GM12801 (cell line): ENCODE measurements around the gene GSTO2.

Experiments
- TF ChIP-seq, protein P1 (sequence below): IDR thresholded peaks from one replicate; pipeline ENCODE4 v1.5.1; 2011; ENCODE audit warnings: control low read depth; ENCODE audit not compliant: insufficient read length; ENCODE audit errors: extremely low read depth

GSTO2 gene

DNA sequence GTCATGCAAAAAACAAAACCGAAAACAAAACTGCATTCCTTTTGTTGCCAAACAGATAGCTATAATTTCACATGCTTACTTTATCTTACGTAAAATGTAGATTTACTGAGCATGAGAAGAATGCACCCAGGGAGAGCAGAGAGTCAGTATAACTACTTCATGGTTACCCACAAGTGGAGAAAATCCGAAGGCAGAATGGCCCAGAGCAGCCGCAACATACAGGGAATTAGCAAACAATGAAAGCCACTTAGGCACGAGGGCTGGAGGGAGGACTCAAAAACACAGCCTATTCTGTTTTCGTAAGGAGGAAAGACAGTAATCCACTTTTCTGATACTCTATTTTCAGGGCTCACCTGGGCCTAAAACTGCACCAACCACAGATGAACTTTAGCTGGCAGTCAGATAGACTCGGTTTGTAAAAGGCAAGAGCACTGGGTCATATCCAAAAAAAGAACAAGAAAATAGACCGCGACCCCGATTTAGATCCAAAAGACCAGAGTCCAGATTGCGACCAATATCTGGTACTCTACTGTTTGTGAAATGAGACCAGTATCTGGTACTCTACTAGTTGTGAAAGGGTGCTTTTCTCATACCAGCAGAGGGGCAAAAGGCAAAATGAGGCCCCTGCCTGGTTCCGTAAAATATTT lies 68.0 kb downstream of the GSTO2 start:
- TF ChIP-seq, protein P1, sequence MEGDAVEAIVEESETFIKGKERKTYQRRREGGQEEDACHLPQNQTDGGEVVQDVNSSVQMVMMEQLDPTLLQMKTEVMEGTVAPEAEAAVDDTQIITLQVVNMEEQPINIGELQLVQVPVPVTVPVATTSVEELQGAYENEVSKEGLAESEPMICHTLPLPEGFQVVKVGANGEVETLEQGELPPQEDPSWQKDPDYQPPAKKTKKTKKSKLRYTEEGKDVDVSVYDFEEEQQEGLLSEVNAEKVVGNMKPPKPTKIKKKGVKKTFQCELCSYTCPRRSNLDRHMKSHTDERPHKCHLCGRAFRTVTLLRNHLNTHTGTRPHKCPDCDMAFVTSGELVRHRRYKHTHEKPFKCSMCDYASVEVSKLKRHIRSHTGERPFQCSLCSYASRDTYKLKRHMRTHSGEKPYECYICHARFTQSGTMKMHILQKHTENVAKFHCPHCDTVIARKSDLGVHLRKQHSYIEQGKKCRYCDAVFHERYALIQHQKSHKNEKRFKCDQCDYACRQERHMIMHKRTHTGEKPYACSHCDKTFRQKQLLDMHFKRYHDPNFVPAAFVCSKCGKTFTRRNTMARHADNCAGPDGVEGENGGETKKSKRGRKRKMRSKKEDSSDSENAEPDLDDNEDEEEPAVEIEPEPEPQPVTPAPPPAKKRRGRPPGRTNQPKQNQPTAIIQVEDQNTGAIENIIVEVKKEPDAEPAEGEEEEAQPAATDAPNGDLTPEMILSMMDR, result no peak

DNA sequence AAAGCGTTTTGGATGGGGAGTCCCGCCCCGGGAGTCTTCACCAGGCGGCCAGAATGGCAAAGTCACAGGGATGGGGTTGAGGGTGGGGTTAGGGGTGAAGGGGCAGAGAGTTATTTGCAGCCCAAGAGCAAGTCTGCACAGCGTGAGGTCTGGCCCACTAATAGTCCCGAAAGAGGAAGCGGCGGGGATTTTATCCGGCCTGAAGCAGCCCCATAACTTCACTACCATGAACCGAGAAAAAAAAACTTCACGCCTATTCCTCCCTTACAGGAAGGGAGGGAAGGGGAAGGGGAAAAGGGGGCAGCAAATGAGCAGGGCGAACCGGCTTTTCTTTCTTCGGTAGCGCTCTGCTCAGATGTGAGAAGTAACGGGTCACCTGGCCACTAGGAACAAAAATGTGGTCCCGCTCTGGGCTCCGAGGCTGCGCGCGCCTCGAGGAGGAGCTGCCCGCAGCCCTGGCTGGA lies 68.6 kb downstream of the GSTO2 start:
- TF ChIP-seq, protein P1, result no peak

DNA sequence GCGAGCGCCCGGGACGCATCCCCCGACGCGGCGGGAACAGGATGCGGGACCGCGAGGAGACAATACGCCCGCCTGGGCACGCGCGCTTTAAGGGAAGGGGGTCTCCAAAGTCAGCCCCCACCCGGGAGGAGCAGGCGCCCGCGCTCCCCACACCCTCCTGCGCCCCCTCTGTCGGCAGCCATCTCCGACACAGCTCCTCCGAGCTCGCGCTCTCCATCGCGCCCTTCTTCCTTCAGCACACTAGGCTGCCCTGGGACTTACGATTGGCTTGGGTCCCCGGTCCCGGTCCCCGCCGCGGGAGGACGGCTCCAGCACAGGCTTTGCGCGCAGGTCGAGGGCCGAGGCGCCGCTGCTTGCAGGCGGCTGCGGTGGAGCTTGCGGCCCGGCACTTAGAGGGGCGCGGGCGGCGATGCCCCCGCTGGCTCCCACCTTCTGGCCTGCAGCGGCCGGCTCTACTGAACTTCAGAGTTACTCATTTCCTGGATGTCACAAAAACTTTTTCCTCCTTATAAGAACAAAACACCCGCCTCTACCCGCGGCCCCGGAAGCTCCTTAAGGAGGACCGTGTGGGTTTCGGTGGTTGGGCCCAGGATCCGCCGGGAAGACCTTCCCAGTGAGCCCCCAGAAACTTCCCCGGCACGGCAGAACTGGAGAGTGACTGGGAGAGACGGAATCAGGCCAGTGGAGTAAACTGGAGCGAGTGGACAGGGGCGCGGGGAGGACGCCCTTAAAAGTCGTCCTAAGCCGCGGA lies 69.2 kb downstream of the GSTO2 start, which contains the start of gene ITPRIP:
Gene ITPRIP, minus strand, starts transcription at position 481 of the 751 bp plus-strand sequence. CDS start 22,414 bp downstream, outside the sequence.
- TF ChIP-seq, protein P1, result no peak

DNA sequence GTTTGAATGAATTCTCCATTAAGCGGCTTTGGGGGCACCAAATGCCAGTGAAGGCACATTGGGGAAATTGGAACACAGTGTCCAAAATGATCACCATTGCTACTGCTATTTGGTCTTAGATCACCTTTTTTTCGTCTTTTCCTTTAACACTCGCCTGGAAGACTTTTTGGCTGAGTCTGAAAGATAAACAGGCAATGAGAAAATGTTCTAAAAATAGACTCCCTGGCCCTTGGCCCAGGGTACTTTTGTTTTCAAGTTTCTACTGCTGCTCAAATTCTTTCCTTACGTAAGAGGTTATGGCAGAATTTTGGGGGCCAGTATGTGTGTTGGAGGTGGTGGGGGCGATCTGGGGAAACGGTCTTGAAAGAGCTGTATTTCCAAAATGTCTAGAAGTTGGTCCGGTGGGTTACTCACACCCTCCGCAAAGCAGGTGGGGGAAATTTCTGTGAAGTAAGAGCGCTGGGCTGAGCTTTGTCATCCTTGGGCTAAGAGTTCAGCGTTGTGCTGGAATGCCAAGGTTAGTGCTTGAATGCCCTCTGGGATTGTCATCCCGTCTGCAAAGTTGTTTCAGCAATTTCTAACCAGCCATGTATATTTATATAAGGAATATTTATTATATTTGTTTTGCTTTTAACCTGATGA lies 70.6 kb downstream of the GSTO2 start:
- TF ChIP-seq, protein P1, result no peak

DNA sequence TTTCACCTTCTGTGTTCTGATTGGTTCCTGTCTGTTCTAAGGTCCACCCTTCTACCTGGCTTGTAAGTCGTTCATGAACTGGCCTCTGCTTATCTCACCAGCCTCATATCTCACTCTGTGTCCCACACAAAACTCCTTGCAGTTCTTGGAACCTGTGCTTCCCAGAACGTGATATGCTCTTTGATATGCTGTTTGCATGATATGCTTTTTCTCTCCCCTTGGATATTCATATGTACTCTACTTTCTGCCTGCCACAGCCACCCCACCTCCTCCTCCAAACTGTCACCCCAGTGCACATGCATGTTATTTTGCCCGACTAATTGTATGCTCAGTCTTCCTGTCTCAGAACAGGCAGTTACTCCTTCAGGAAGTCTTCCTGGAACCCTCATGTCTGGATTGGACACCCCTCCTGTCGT lies 71.1 kb downstream of the GSTO2 start:
- TF ChIP-seq, protein P1, result no peak

DNA sequence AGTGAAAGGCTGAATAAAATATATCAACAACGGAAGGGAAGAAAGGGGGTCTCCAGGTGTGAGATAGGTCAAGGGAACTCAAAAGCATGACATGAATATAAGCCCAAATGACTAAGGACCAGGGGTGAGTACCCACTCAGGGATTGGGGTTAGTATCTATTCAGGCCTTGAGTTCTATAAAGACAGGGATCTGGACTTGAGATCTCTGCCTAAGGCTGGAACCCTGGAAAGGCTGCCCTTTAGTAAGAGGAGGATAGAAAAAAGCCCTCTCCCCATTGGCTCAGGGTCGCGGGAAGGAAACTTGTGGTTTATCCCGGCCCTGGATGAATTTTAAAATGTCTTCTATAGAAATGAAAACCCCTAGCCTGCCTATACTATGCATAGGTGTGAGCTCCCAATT lies 71.7 kb downstream of the GSTO2 start:
- TF ChIP-seq, protein P1, result no peak

DNA sequence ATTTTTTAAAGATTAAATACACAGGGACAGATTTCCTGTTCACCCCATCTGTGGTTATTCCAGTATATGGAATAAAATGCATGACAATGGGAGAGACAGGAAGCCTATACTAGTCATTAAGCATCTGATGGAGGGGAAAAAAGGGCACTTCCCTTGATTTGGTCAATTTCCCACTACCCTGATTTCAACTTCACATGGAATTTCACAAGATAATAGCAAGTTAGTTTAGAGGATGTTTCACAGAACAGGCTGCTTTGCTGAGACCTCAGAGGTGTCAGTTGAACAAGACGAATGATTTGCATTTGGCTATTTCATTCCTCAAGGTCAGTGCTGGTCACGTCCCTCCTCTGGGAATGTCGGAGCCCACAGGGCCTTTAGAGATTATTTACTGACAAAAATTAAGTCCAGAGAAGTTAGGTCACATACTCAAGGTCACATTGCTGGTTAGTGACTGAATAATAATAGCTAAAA lies 74.0 kb downstream of the GSTO2 start:
- TF ChIP-seq, protein P1, result no peak
